ENCODE measurements around the gene KCTD3. TPM values are rescaled to one million over a fixed set of nuclear protein-coding genes. Genes with fewer than 3 reads are reported as not detected.

The KCTD3 gene
- total RNA-seq, 1 experiment from 2014 or later = 90.3 TPM

GRCh38 chr1:215645861-215646260, 78.8 kb downstream of the KCTD3 start:
- CTCF ChIA-PET = interaction anchor here (0.6 to 0.7 kb wide), 2 partner anchors 45 to 1657 kb away, joined by 3 read pairs; no protein-coding TSS in a partner anchor
- DNase-seq (ENCODE audit: unreplicated experiment) = no peak
- no TSS peak for BruUV-seq (replicated peaks)
- Mint-ChIP-seq H3K27ac (ENCODE audit: low read depth, unreplicated experiment) (no peak overlapping the region), H3K36me3 (ENCODE audit: insufficient read depth, unreplicated experiment) (no peaks in the 10 kb centered on the region), H3K27me3 (ENCODE audit: insufficient read depth, unreplicated experiment) (peaks cover 28% of the 10 kb centered on the region), H3K9me3 (ENCODE audit: unreplicated experiment) (no peaks in the 10 kb centered on the region), H3K4me1 (ENCODE audit: insufficient read depth, unreplicated experiment) (no peaks in the 10 kb centered on the region), H3K4me3 (ENCODE audit: unreplicated experiment) (no peak overlapping the region)
- POLR2A ChIA-PET = interaction anchor here (1.9 kb wide), 1 partner anchor 11 kb away, joined by 6 read pairs; no protein-coding TSS in a partner anchor
- no peak for TF ChIP-seq CTCF (IDR thresholded peaks at IDR 0.05; ENCODE audit: unreplicated experiment)
- intact Hi-C loops (cut with micrococcal nuclease) = no loop called here

- ChIA-PET POLR2A (no interaction called here), CTCF (interaction anchor here (0.6 to 0.8 kb wide), 2 partner anchors 8 to 56 kb away, joined by 3 to 5 read pairs; no protein-coding TSS in a partner anchor)
- intact Hi-C loops (cut with micrococcal nuclease) = no loop called here
- Mint-ChIP-seq H3K27me3 (ENCODE audit: insufficient read depth, unreplicated experiment) (peaks cover 46% of the 10 kb centered on the region), H3K36me3 (ENCODE audit: insufficient read depth, unreplicated experiment) (no peaks in the 10 kb centered on the region), H3K4me3 (ENCODE audit: unreplicated experiment) (no peak overlapping the region), H3K27ac (ENCODE audit: low read depth, unreplicated experiment) (no peak overlapping the region), H3K4me1 (ENCODE audit: insufficient read depth, unreplicated experiment) (no peaks in the 10 kb centered on the region), H3K9me3 (ENCODE audit: unreplicated experiment) (no peaks in the 10 kb centered on the region)
- DNase-seq (ENCODE audit: unreplicated experiment) = no peak
- BruUV-seq (replicated peaks) = no TSS peak
- no peak for TF ChIP-seq CTCF (IDR thresholded peaks at IDR 0.05; ENCODE audit: unreplicated experiment)
Observed at GRCh38 chr1:215647738-215648137, 80.6 kb downstream of the KCTD3 start.

- no peaks in the 10 kb centered on the region for H3K4me1 Mint-ChIP-seq (ENCODE audit: insufficient read depth, unreplicated experiment)
- intact Hi-C loops (cut with micrococcal nuclease) = no loop called here
- CTCF ChIA-PET = interaction anchor here (0.9 kb wide), 1 partner anchor 17 kb away, joined by 3 read pairs; no protein-coding TSS in a partner anchor
- TF ChIP-seq CTCF (IDR thresholded peaks at IDR 0.05; ENCODE audit: unreplicated experiment) = no peak
- H3K9me3 Mint-ChIP-seq (ENCODE audit: unreplicated experiment) = no peaks in the 10 kb centered on the region
- DNase-seq (ENCODE audit: unreplicated experiment) = no peak
- H3K4me3 Mint-ChIP-seq (ENCODE audit: unreplicated experiment) = no peak overlapping the region
- POLR2A ChIA-PET = no interaction called here
- no peaks in the 10 kb centered on the region for H3K36me3 Mint-ChIP-seq (ENCODE audit: insufficient read depth, unreplicated experiment)
- H3K27me3 Mint-ChIP-seq (ENCODE audit: insufficient read depth, unreplicated experiment) = peaks cover 55% of the 10 kb centered on the region
- no TSS peak for BruUV-seq (replicated peaks)
- H3K27ac Mint-ChIP-seq (ENCODE audit: low read depth, unreplicated experiment) = no peak overlapping the region
Observed at GRCh38 chr1:215648957-215649356, 81.9 kb downstream of the KCTD3 start.

GRCh38 chr1:215650446-215651149, 83.5 kb downstream of the KCTD3 start:
- Mint-ChIP-seq H3K27me3 (ENCODE audit: insufficient read depth, unreplicated experiment) (peaks cover 53% of the 10 kb centered on the region), H3K27ac (ENCODE audit: low read depth, unreplicated experiment) (no peak overlapping the region), H3K4me3 (ENCODE audit: unreplicated experiment) (no peak overlapping the region), H3K36me3 (ENCODE audit: insufficient read depth, unreplicated experiment) (no peaks in the 10 kb centered on the region), H3K4me1 (ENCODE audit: insufficient read depth, unreplicated experiment) (no peaks in the 10 kb centered on the region), H3K9me3 (ENCODE audit: unreplicated experiment) (no peaks in the 10 kb centered on the region)
- no peak for DNase-seq (ENCODE audit: unreplicated experiment)
- ChIA-PET CTCF (interaction anchor here (0.5 to 0.6 kb wide), 3 partner anchors 581 to 1827 kb away, joined by 3 read pairs; no protein-coding TSS in a partner anchor), POLR2A (interaction anchor here (0.7 kb wide), 2 partner anchors 81 to 83 kb away, joined by 3 read pairs; partner anchors contain the start of gene KCTD3)
- no peak for TF ChIP-seq CTCF (IDR thresholded peaks at IDR 0.05; ENCODE audit: unreplicated experiment)
- no TSS peak for BruUV-seq (replicated peaks)
- intact Hi-C loops (cut with micrococcal nuclease) = no loop called here

Data from MCF 10A (cell line).